ENCODE data around the gene EPB41L2.
"Not testable (repeated sequence)": the region's sequence is repeated elsewhere in the genome, so short reads cannot be mapped to it uniquely, and the experiment has no call there.

GRCh38 chr6:131091944-131092343 lies 28.9 kb upstream of the EPB41L2 start:
- TF ChIP-seq, protein P1, sequence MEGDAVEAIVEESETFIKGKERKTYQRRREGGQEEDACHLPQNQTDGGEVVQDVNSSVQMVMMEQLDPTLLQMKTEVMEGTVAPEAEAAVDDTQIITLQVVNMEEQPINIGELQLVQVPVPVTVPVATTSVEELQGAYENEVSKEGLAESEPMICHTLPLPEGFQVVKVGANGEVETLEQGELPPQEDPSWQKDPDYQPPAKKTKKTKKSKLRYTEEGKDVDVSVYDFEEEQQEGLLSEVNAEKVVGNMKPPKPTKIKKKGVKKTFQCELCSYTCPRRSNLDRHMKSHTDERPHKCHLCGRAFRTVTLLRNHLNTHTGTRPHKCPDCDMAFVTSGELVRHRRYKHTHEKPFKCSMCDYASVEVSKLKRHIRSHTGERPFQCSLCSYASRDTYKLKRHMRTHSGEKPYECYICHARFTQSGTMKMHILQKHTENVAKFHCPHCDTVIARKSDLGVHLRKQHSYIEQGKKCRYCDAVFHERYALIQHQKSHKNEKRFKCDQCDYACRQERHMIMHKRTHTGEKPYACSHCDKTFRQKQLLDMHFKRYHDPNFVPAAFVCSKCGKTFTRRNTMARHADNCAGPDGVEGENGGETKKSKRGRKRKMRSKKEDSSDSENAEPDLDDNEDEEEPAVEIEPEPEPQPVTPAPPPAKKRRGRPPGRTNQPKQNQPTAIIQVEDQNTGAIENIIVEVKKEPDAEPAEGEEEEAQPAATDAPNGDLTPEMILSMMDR (IDR thresholded peaks at IDR 0.05): not testable (repeated sequence)
- TF ChIP-seq POLR2AphosphoS5 (IDR thresholded peaks at IDR 0.05): not testable (repeated sequence)

Measured in esophagus muscularis mucosa (tissue), 3 donors.